ENCODE results near the gene ERBB3. TPM values are rescaled to one million over a fixed set of nuclear protein-coding genes. Genes with fewer than 3 reads are reported as not detected.

The ERBB3 gene
- total and polyA plus RNA-seq, 2 of the 4 experiments (the other 2 are of a cell fraction) = 1.4 to 2.2 TPM

DNA sequence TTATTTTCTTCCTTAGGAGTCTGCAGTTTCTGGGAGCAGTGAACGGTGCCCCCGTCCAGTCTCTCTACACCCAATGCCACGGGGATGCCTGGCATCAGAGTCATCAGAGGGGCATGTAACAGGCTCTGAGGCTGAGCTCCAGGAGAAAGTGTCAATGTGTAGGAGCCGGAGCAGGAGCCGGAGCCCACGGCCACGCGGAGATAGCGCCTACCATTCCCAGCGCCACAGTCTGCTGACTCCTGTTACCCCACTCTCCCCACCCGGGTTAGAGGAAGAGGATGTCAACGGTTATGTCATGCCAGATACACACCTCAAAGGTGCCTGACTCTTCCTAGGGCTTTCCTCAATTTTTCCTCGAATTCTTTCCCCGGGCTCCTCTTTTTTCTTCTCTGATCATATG is 21.1 kb downstream of the ERBB3 start:
- Histone ChIP-seq H3K9me3 (ENCODE audit: control insufficient read depth, insufficient read depth, low read length) (no peaks in the 10 kb centered on the region), H3K4me3 (ENCODE audit: insufficient read depth, low read depth, low read length) (no peak overlapping the region), H3K23ac (ENCODE audit: low read depth, low read length) (no peak overlapping the region), H4K91ac (ENCODE audit: insufficient read depth, low read depth, low read length) (no peak overlapping the region), H4K8ac (ENCODE audit: low read depth in 2 of 2, low read length in 2 of 2) (no peak overlapping the region), H2BK15ac (ENCODE audit: low read depth, low read length) (no peak overlapping the region), H2BK120ac (ENCODE audit: low read depth, low read length) (no peak overlapping the region), H3K14ac (replicated peaks; ENCODE audit: low read depth, low read length) (no peak overlapping the region), H2AK9ac (replicated peaks; ENCODE audit: low read depth, low read length, poor library complexity) (no peak overlapping the region), H3K36me3 (ENCODE audit: control insufficient read depth, insufficient read depth, low read length) (no peaks in the 10 kb centered on the region; the same call in 1 of the 2 replicates), H3K27ac (ENCODE audit: insufficient read depth, low read length) (no peak overlapping the region), H3K4ac (ENCODE audit: low read depth, low read length) (no peak overlapping the region), H4K20me1 (ENCODE audit: insufficient read depth, low read length) (peaks cover 7% of the 10 kb centered on the region), H4K5ac (ENCODE audit: low read depth, low read length) (no peak overlapping the region), H3K4me1 (ENCODE audit: control insufficient read depth, insufficient read depth, low read length) (peaks cover 3% of the 10 kb centered on the region; the same call in 1 of the 2 replicates), H3K27me3 (ENCODE audit: control insufficient read depth, insufficient read depth, low read length) (peaks cover 23% of the 10 kb centered on the region), H2AK5ac (ENCODE audit: low read depth, low read length) (no peak overlapping the region), H3K18ac (ENCODE audit: low read depth, low read length) (no peak overlapping the region), H2BK20ac (ENCODE audit: low read depth, low read length) (no peak overlapping the region), H2AFZ (replicated peaks; ENCODE audit: low read length, poor library complexity) (no peak overlapping the region), H3K79me1 (ENCODE audit: low read depth in 1 of 2, low read length in 2 of 2) (peaks cover 0 to 12% of the 10 kb centered on the region in 2 experiments; a peak in 2 of 4 replicates), H3K56ac (ENCODE audit: extremely low read depth, insufficient read depth, low read length) (no peak overlapping the region), H2BK5ac (ENCODE audit: low read depth, low read length, poor library complexity, severe bottlenecking) (no peak overlapping the region), H3K9me1 (ENCODE audit: insufficient read depth, low read length) (0 out of 2 replicates have a peak, but pooled peaks cover 2% of the 10 kb centered on the region), H3K9ac (ENCODE audit: low read depth, low read length) (no peak overlapping the region), H3K4me2 (ENCODE audit: low read depth, low read length) (no peak overlapping the region)
- WGBS, 2 experiments (ENCODE audit: extremely low coverage in 2 of 2, insufficient read length in 1 of 2) = 48% methylated on average over 2 of the region's 14 CpGs; no CpG with 5 or more reads in 1 of the 2 experiments
- in situ Hi-C loops (cut with MboI; ENCODE audit: low sequenced_read_pairs) = no loop called here
- ChIA-PET POLR2A (ENCODE audit: unreplicated experiment) (no interaction called here), CTCF (interaction anchor here (0.6 kb wide), 1 partner anchor 22 kb away, joined by 3 read pairs; no protein-coding TSS in a partner anchor)
- intact Hi-C loops (cut with micrococcal nuclease) = loop anchor here (10.0 kb wide), 1 partner anchor 106 kb away; the partner anchor contains the start of gene SUOX
- DNase-seq = no peak
- TF ChIP-seq CTCF (conservative IDR thresholded peaks at IDR 0.05; ENCODE audit: low read depth, low read length) = no peak
- BruUV-seq (replicated peaks) = no TSS peak
- dilution Hi-C loops (cut with HindIII; ENCODE audit: low sequenced_read_pairs, unreplicated experiment) = no loop called here
- no peak for ATAC-seq (ENCODE audit: low read depth)

All from IMR-90 (cell line).